GM12878 (cell line): ENCODE results near the gene AMBN. TPM values are rescaled to one million over a fixed set of nuclear protein-coding genes. Genes with fewer than 3 reads are reported as not detected.

Experiments used
- BCL11A ChIP-seq: IDR thresholded peaks from 2 replicates; pipeline ENCODE4 v1.6.1; 2011; ENCODE audit warnings: low read depth, low read length
- CREB1 ChIP-seq: IDR thresholded peaks from 2 replicates; pipeline ENCODE4 v1.6.1; 2012; ENCODE audit warnings: low read depth, mild to moderate bottlenecking, inconsistent platforms
- IRF4 ChIP-seq: IDR thresholded peaks from 2 replicates; pipeline ENCODE4 v1.6.1; 2011; ENCODE audit warnings: low read depth, low read length
- KDM1A ChIP-seq: fragments of 200-600 bp; sonication (generic); IDR thresholded peaks from 2 replicates; pipeline ENCODE4 v1.6.1; 2016; ENCODE audit warnings: borderline replicate concordance
- LARP7 ChIP-seq: fragments of 450-650 bp; IDR thresholded peaks from 2 replicates; pipeline ENCODE4 v1.6.1; 2017; ENCODE audit warnings: mild to moderate bottlenecking
- MEF2A ChIP-seq: IDR thresholded peaks from 2 replicates; pipeline ENCODE4 v1.6.1; 2011; ENCODE audit warnings: low read depth, mild to moderate bottlenecking, low read length, moderate library complexity; ENCODE audit not compliant: insufficient read depth
- MEF2B ChIP-seq: fragments of 450-650 bp; IDR thresholded peaks from 2 replicates; pipeline ENCODE4 v1.6.1; 2018; ENCODE audit warnings: mild to moderate bottlenecking, moderate library complexity; ENCODE audit not compliant: partially characterized antibody, poor library complexity, severe bottlenecking
- POLR2AphosphoS5 ChIP-seq: IDR thresholded peaks from 2 replicates; pipeline ENCODE4 v1.6.1; 2011; ENCODE audit warnings: mild to moderate bottlenecking, low read length, inconsistent platforms
- SMAD1 ChIP-seq: fragments of 450-650 bp; IDR thresholded peaks from 2 replicates; pipeline ENCODE4 v1.6.1; 2018; ENCODE audit warnings: mild to moderate bottlenecking, low read depth; ENCODE audit not compliant: partially characterized antibody
- polyA plus RNA-seq, 11 experiments: library from polyadenylated mRNA; depleted of rRNA in 4 of 11; unstranded in 6 of 11; stranded (reverse) in 5 of 11; fragments of >200 nt; fragmentation: Nextera tagmentation in 4 of 11; fragmentation: Illumina TruSeq in 1 of 11; extraction: Ambion mirVana in 4 of 11; extraction: Trizol in 1 of 11; gene quantifications; 1 replicate in 1 of 11; 2 replicates in 10 of 11; pipeline versions ENCODE4 v1.2.1 to v1.2.3, GENCODE V29; 2011 to 2016; ENCODE audit warnings: inconsistent platforms in 2 of 11, missing spikeins in 2 of 11, low read depth in 1 of 11
- total RNA-seq, 4 experiments: library from RNA; depleted of rRNA in 3 of 4; stranded (reverse); fragments of >200 nt in 3 of 4; fragmentation: Illumina TruSeq in 1 of 4; extraction: Trizol in 1 of 4; gene quantifications; 2 replicates each; pipeline versions ENCODE4 v1.2.1 to v1.2.3, GENCODE V29; 2013 to 2021
- TF ChIP-seq, protein P1 (sequence below): fragments of 450-650 bp; IDR thresholded peaks from 2 replicates; pipeline ENCODE4 v1.6.1; 2017; ENCODE audit warnings: mild to moderate bottlenecking, low read depth, inconsistent platforms; ENCODE audit not compliant: poor library complexity, severe bottlenecking
- TF ChIP-seq, protein P2 (sequence below): fragments of 450-650 bp; conservative IDR thresholded peaks from 2 replicates; pipeline ENCODE4 v1.6.1; 2017; ENCODE audit warnings: mild to moderate bottlenecking, moderate library complexity
- TF ChIP-seq, protein P3 (sequence below): IDR thresholded peaks from 2 replicates; pipeline ENCODE4 v1.6.1; 2012; ENCODE audit warnings: low read depth, low read length, improper control_type of control experiment
- TF ChIP-seq, protein P4 (sequence below): fragments of 450-650 bp; IDR thresholded peaks from 2 replicates; pipeline ENCODE4 v1.6.1; 2017; ENCODE audit warnings: low read depth, mild to moderate bottlenecking, moderate library complexity

AMBN gene
- total and polyA plus RNA-seq, 10 of the 15 experiments (the other 5 are each of a cell fraction or from before 2014, with no cell fraction given), result 0.18 TPM; not detected in 9

DNA sequence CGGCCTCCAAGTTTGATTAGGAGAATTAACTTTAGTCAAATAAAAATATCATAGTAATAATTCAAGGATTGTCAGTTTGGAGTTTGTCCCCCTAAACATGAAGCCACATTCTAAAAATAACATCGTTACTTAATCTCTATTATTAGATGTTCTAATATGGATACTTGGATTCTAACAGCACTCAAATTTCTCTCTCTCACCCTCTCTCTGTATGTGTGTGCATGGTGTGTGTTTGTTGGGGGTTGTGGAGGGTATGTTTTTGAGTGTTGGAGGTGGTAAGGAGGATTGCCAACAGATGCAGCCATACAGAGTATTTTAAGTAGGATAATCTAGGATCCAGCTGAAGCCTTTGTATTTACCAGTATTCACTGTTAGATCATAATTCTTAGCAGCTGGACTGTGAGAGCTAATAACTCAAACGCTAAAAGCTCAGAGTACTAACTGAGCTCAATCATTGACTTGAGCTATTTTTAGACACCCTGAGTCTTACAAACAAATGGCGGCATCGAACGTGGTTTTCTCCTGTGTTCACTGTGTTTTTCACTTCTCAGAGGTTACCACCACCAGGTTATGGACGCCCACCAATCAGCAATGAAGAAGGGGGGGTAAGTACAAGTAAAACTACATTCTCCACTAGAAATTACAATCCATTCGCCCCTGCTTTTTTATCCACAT is 45.3 kb downstream of the AMBN start (continued):
- TF ChIP-seq, protein P1, sequence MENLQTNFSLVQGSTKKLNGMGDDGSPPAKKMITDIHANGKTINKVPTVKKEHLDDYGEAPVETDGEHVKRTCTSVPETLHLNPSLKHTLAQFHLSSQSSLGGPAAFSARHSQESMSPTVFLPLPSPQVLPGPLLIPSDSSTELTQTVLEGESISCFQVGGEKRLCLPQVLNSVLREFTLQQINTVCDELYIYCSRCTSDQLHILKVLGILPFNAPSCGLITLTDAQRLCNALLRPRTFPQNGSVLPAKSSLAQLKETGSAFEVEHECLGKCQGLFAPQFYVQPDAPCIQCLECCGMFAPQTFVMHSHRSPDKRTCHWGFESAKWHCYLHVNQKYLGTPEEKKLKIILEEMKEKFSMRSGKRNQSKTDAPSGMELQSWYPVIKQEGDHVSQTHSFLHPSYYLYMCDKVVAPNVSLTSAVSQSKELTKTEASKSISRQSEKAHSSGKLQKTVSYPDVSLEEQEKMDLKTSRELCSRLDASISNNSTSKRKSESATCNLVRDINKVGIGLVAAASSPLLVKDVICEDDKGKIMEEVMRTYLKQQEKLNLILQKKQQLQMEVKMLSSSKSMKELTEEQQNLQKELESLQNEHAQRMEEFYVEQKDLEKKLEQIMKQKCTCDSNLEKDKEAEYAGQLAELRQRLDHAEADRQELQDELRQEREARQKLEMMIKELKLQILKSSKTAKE, result no peak
- TF ChIP-seq SMAD1 (no peak), MEF2A (0 out of 2 replicates have a peak, but pooled peaks have one; percentile 31), BCL11A (no peak), POLR2AphosphoS5 (no peak), KDM1A (no peak), LARP7 (no peak), IRF4 (no peak), CREB1 (no peak), MEF2B (peak; percentile 50)
- TF ChIP-seq, protein P2, sequence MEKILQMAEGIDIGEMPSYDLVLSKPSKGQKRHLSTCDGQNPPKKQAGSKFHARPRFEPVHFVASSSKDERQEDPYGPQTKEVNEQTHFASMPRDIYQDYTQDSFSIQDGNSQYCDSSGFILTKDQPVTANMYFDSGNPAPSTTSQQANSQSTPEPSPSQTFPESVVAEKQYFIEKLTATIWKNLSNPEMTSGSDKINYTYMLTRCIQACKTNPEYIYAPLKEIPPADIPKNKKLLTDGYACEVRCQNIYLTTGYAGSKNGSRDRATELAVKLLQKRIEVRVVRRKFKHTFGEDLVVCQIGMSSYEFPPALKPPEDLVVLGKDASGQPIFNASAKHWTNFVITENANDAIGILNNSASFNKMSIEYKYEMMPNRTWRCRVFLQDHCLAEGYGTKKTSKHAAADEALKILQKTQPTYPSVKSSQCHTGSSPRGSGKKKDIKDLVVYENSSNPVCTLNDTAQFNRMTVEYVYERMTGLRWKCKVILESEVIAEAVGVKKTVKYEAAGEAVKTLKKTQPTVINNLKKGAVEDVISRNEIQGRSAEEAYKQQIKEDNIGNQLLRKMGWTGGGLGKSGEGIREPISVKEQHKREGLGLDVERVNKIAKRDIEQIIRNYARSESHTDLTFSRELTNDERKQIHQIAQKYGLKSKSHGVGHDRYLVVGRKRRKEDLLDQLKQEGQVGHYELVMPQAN, result no peak
- TF ChIP-seq, protein P3, sequence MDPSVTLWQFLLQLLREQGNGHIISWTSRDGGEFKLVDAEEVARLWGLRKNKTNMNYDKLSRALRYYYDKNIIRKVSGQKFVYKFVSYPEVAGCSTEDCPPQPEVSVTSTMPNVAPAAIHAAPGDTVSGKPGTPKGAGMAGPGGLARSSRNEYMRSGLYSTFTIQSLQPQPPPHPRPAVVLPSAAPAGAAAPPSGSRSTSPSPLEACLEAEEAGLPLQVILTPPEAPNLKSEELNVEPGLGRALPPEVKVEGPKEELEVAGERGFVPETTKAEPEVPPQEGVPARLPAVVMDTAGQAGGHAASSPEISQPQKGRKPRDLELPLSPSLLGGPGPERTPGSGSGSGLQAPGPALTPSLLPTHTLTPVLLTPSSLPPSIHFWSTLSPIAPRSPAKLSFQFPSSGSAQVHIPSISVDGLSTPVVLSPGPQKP, result no peak
- TF ChIP-seq, protein P4, sequence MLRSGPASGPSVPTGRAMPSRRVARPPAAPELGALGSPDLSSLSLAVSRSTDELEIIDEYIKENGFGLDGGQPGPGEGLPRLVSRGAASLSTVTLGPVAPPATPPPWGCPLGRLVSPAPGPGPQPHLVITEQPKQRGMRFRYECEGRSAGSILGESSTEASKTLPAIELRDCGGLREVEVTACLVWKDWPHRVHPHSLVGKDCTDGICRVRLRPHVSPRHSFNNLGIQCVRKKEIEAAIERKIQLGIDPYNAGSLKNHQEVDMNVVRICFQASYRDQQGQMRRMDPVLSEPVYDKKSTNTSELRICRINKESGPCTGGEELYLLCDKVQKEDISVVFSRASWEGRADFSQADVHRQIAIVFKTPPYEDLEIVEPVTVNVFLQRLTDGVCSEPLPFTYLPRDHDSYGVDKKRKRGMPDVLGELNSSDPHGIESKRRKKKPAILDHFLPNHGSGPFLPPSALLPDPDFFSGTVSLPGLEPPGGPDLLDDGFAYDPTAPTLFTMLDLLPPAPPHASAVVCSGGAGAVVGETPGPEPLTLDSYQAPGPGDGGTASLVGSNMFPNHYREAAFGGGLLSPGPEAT, result no peak
